BLaER1 (cell line): Measurements from ENCODE around the gene RCCD1.

Experiments used
- H3K27ac ChIP-seq: shearing (Covaris generic); formaldehyde crosslinking; 2 replicates; pipeline ENCODE4 v1.8.1; 2022
- H3K27me3 ChIP-seq: shearing (Covaris generic); formaldehyde crosslinking; 2 replicates; pipeline ENCODE4 v1.8.1; 2022
- H3K36me3 ChIP-seq: shearing (Covaris generic); formaldehyde crosslinking; 2 replicates; pipeline ENCODE4 v1.8.1; 2022
- H3K4me1 ChIP-seq: shearing (Covaris generic); formaldehyde crosslinking; 2 replicates; pipeline ENCODE4 v1.8.1; 2022
- H3K4me2 ChIP-seq: shearing (Covaris generic); formaldehyde crosslinking; 2 replicates; pipeline ENCODE4 v1.8.1; 2022
- H3K4me3 ChIP-seq: shearing (Covaris generic); formaldehyde crosslinking; 2 replicates; pipeline ENCODE4 v1.8.1; 2022
- H3K9ac ChIP-seq: shearing (Covaris generic); formaldehyde crosslinking; 2 replicates; pipeline ENCODE4 v1.8.1; 2022
- H3K9me3 ChIP-seq: shearing (Covaris generic); formaldehyde crosslinking; 2 replicates; pipeline ENCODE4 v1.8.1; 2022
- H4K20me1 ChIP-seq: shearing (Covaris generic); formaldehyde crosslinking; 2 replicates; pipeline ENCODE4 v1.8.1; 2022
- Cebpa-rat ChIP-seq: shearing (Covaris generic); IDR thresholded peaks from 2 replicates; pipeline ENCODE4 v1.8.1; 2022

RCCD1 gene

GRCh38 chr15:90953947-90954711 is 555 bp upstream of the RCCD1 start:
- Histone ChIP-seq H3K4me3 (peak overlapping the region; percentile 87), H3K4me1 (peaks cover 34% of the 10 kb centered on the region), H4K20me1 (peaks cover 38% of the 10 kb centered on the region), H3K27ac (no peak overlapping the region), H3K9ac (no peak overlapping the region; the same call in 1 of the 2 replicates), H3K27me3 (no peaks in the 10 kb centered on the region), H3K9me3 (no peaks in the 10 kb centered on the region), H3K36me3 (peaks cover 69% of the 10 kb centered on the region), H3K4me2 (peak overlapping the region; percentile 97)
- TF ChIP-seq Cebpa-rat: no peak

- peaks cover 45% of the 10 kb centered on the region for H3K4me1 ChIP-seq
- H3K27me3 ChIP-seq: no peaks in the 10 kb centered on the region
- peak overlapping the region; percentile 97 for H3K27ac ChIP-seq
- no peak for TF ChIP-seq Cebpa-rat
- H4K20me1 ChIP-seq: peaks cover 44% of the 10 kb centered on the region
- H3K9me3 ChIP-seq: no peaks in the 10 kb centered on the region
- peak overlapping the region; percentile 87 for H3K4me3 ChIP-seq
- peak overlapping the region; percentile 97 for H3K4me2 ChIP-seq
- peaks cover 64% of the 10 kb centered on the region for H3K36me3 ChIP-seq
- H3K9ac ChIP-seq: peak overlapping the region; percentile 95
Observed at GRCh38 chr15:90955624-90956273, 1.1 kb downstream of the RCCD1 start.

GRCh38 chr15:90956274-90957030 is 1.8 kb downstream of the RCCD1 start:
- peak overlapping the region; percentile 87 for H3K4me3 ChIP-seq
- peaks cover 52% of the 10 kb centered on the region for H3K4me1 ChIP-seq
- H3K27ac ChIP-seq: peak overlapping the region; percentile 97; the same call in 1 of the 2 replicates
- H3K27me3 ChIP-seq: no peaks in the 10 kb centered on the region
- H4K20me1 ChIP-seq: peaks cover 51% of the 10 kb centered on the region
- peak overlapping the region; percentile 95 for H3K9ac ChIP-seq
- H3K4me2 ChIP-seq: peak overlapping the region; percentile 97
- H3K36me3 ChIP-seq: peaks cover 64% of the 10 kb centered on the region
- TF ChIP-seq Cebpa-rat: no peak
- H3K9me3 ChIP-seq: no peaks in the 10 kb centered on the region

- no peaks in the 10 kb centered on the region for H3K27me3 ChIP-seq
- H3K4me3 ChIP-seq: peak overlapping the region; percentile 87
- 0 out of 2 replicates have a peak overlapping the region, but pooled peaks have one; percentile 95 for H3K9ac ChIP-seq
- peaks cover 54% of the 10 kb centered on the region for H3K4me1 ChIP-seq
- no peaks in the 10 kb centered on the region for H3K9me3 ChIP-seq
- no peak for TF ChIP-seq Cebpa-rat
- H4K20me1 ChIP-seq: peaks cover 52% of the 10 kb centered on the region
- H3K27ac ChIP-seq: no peak overlapping the region
- peaks cover 64% of the 10 kb centered on the region for H3K36me3 ChIP-seq
- peak overlapping the region; percentile 97 for H3K4me2 ChIP-seq
Observed at GRCh38 chr15:90957031-90957790, 2.5 kb downstream of the RCCD1 start.

GRCh38 chr15:90957791-90958190 is 3.1 kb downstream of the RCCD1 start:
- Histone ChIP-seq H3K27ac (no peak overlapping the region), H3K4me1 (peaks cover 54% of the 10 kb centered on the region), H3K27me3 (no peaks in the 10 kb centered on the region), H3K9me3 (no peaks in the 10 kb centered on the region), H3K4me2 (no peak overlapping the region), H3K9ac (no peak overlapping the region), H4K20me1 (peaks cover 52% of the 10 kb centered on the region), H3K36me3 (peaks cover 64% of the 10 kb centered on the region), H3K4me3 (no peak overlapping the region)
- TF ChIP-seq Cebpa-rat: no peak

- Histone ChIP-seq H3K27ac (no peak overlapping the region), H3K36me3 (peaks cover 64% of the 10 kb centered on the region), H4K20me1 (peaks cover 52% of the 10 kb centered on the region), H3K4me1 (peaks cover 53% of the 10 kb centered on the region), H3K9me3 (no peaks in the 10 kb centered on the region), H3K27me3 (no peaks in the 10 kb centered on the region), H3K9ac (no peak overlapping the region), H3K4me3 (no peak overlapping the region), H3K4me2 (no peak overlapping the region)
- no peak for TF ChIP-seq Cebpa-rat
Observed at GRCh38 chr15:90959028-90959595, 4.4 kb downstream of the RCCD1 start.

GRCh38 chr15:90959894-90960293 is 5.2 kb downstream of the RCCD1 start:
- no peak for TF ChIP-seq Cebpa-rat
- Histone ChIP-seq H3K4me2 (peak overlapping the region; percentile 62), H3K27me3 (no peaks in the 10 kb centered on the region), H3K36me3 (peaks cover 68% of the 10 kb centered on the region), H4K20me1 (peaks cover 52% of the 10 kb centered on the region), H3K4me3 (no peak overlapping the region), H3K27ac (no peak overlapping the region), H3K9me3 (no peaks in the 10 kb centered on the region), H3K4me1 (peaks cover 48% of the 10 kb centered on the region), H3K9ac (0 out of 2 replicates have a peak overlapping the region, but pooled peaks have one; percentile 42)

- Histone ChIP-seq H3K36me3 (peaks cover 74% of the 10 kb centered on the region), H3K4me1 (peaks cover 45% of the 10 kb centered on the region), H3K4me3 (no peak overlapping the region), H4K20me1 (peaks cover 48% of the 10 kb centered on the region), H3K9me3 (no peaks in the 10 kb centered on the region), H3K27ac (peak overlapping the region; percentile 42; the same call in 1 of the 2 replicates), H3K4me2 (peak overlapping the region; percentile 62), H3K27me3 (no peaks in the 10 kb centered on the region), H3K9ac (peak overlapping the region; percentile 42; the same call in 1 of the 2 replicates)
- no peak for TF ChIP-seq Cebpa-rat
Observed at GRCh38 chr15:90960298-90961091, 5.8 kb downstream of the RCCD1 start.
